ENCODE data around the gene FXYD6.

DNA sequence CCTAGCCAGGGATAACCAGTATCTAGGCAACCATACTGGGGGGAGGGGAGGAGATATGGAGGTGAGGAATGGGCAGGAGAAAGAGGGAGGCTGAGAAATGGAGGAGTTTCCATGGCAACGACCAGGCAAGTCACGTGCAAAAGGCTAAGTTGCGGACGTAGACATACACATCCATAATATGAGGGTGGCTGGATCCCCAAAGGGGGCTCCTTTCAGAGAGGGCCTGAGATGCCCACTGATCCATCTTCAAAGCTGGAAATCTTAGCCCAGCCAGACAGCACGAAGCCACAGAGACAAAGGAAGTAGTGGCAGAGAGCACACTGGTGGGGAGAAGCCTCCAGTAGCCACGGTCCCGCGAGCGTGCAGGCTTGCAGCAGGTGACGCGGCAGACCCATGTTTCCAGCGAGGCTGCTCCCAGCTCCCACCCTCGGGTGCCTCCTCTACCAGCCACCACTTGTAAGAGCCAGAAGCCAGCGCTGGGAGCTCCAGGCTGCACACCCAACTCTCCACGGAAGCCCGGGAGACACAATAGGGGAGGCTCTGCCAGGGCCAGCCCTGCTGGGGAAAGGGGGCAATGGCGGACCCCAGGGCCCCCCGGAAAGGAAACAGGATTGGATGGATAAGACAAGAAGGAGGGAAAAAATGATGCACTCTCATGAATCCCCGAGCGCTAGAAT lies 938 bp downstream of the FXYD6 start:
- TF ChIP-seq ZNF3 (CRISPR knock-in tag; IDR thresholded peaks at IDR 0.05) (no peak), CTCF (IDR thresholded peaks at IDR 0.05 in 2 of 3, conservative IDR thresholded peaks at IDR 0.05 in 1 of 3; ENCODE audit: insufficient read depth in 2 of 3, low read depth in 1 of 3, low read length in 3 of 3) (no peak), EZH2 (IDR thresholded peaks at IDR 0.05; ENCODE audit: borderline replicate concordance, low read depth, low read length) (no peak), TRIM24 (IDR thresholded peaks at IDR 0.05) (no peak)
- TF ChIP-seq, protein P1, sequence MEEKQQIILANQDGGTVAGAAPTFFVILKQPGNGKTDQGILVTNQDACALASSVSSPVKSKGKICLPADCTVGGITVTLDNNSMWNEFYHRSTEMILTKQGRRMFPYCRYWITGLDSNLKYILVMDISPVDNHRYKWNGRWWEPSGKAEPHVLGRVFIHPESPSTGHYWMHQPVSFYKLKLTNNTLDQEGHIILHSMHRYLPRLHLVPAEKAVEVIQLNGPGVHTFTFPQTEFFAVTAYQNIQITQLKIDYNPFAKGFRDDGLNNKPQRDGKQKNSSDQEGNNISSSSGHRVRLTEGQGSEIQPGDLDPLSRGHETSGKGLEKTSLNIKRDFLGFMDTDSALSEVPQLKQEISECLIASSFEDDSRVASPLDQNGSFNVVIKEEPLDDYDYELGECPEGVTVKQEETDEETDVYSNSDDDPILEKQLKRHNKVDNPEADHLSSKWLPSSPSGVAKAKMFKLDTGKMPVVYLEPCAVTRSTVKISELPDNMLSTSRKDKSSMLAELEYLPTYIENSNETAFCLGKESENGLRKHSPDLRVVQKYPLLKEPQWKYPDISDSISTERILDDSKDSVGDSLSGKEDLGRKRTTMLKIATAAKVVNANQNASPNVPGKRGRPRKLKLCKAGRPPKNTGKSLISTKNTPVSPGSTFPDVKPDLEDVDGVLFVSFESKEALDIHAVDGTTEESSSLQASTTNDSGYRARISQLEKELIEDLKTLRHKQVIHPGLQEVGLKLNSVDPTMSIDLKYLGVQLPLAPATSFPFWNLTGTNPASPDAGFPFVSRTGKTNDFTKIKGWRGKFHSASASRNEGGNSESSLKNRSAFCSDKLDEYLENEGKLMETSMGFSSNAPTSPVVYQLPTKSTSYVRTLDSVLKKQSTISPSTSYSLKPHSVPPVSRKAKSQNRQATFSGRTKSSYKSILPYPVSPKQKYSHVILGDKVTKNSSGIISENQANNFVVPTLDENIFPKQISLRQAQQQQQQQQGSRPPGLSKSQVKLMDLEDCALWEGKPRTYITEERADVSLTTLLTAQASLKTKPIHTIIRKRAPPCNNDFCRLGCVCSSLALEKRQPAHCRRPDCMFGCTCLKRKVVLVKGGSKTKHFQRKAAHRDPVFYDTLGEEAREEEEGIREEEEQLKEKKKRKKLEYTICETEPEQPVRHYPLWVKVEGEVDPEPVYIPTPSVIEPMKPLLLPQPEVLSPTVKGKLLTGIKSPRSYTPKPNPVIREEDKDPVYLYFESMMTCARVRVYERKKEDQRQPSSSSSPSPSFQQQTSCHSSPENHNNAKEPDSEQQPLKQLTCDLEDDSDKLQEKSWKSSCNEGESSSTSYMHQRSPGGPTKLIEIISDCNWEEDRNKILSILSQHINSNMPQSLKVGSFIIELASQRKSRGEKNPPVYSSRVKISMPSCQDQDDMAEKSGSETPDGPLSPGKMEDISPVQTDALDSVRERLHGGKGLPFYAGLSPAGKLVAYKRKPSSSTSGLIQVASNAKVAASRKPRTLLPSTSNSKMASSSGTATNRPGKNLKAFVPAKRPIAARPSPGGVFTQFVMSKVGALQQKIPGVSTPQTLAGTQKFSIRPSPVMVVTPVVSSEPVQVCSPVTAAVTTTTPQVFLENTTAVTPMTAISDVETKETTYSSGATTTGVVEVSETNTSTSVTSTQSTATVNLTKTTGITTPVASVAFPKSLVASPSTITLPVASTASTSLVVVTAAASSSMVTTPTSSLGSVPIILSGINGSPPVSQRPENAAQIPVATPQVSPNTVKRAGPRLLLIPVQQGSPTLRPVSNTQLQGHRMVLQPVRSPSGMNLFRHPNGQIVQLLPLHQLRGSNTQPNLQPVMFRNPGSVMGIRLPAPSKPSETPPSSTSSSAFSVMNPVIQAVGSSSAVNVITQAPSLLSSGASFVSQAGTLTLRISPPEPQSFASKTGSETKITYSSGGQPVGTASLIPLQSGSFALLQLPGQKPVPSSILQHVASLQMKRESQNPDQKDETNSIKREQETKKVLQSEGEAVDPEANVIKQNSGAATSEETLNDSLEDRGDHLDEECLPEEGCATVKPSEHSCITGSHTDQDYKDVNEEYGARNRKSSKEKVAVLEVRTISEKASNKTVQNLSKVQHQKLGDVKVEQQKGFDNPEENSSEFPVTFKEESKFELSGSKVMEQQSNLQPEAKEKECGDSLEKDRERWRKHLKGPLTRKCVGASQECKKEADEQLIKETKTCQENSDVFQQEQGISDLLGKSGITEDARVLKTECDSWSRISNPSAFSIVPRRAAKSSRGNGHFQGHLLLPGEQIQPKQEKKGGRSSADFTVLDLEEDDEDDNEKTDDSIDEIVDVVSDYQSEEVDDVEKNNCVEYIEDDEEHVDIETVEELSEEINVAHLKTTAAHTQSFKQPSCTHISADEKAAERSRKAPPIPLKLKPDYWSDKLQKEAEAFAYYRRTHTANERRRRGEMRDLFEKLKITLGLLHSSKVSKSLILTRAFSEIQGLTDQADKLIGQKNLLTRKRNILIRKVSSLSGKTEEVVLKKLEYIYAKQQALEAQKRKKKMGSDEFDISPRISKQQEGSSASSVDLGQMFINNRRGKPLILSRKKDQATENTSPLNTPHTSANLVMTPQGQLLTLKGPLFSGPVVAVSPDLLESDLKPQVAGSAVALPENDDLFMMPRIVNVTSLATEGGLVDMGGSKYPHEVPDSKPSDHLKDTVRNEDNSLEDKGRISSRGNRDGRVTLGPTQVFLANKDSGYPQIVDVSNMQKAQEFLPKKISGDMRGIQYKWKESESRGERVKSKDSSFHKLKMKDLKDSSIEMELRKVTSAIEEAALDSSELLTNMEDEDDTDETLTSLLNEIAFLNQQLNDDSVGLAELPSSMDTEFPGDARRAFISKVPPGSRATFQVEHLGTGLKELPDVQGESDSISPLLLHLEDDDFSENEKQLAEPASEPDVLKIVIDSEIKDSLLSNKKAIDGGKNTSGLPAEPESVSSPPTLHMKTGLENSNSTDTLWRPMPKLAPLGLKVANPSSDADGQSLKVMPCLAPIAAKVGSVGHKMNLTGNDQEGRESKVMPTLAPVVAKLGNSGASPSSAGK (IDR thresholded peaks at IDR 0.05): no peak

Data from K562 (cell line).